Activated T-cell treated with anti-CD3 and anti-CD28 coated beads, Interleukin-2, amount 50 U/mL, for 72 hours (primary cell): ENCODE measurements around the gene ACTA1. TPM values are rescaled to one million over a fixed set of nuclear protein-coding genes. Genes with fewer than 3 reads are reported as not detected.

Experiments
- ATAC-seq, 2 donors: fragments of 150-1000 bp; cut with Tn5 transposase; replicated peaks in 1 of 2; 2 replicates each; pipeline ENCODE4 v1.10.0; 2021; ENCODE audit warnings: moderate library complexity in 2 of 2, mild to moderate bottlenecking in 1 of 2
- DNase-seq, 2 donors: peaks; one replicate each; pipeline ENCODE4 v3.0.0; 2021 to 2022; ENCODE audit warnings: mixed read lengths in 1 of 2
- H3K27ac Mint-ChIP-seq: one replicate; pipeline ENCODE4 v1.8.0; 2022; ENCODE audit warnings: mild to moderate bottlenecking, moderate library complexity, mixed read lengths
- H3K27me3 Mint-ChIP-seq: one replicate; pipeline ENCODE4 v1.8.0; 2022; ENCODE audit warnings: low read depth, mixed read lengths
- H3K36me3 Mint-ChIP-seq, 2 donors: one replicate each; pipeline ENCODE4 v1.8.0; 2022; ENCODE audit warnings: mixed read lengths in 2 of 2, mild to moderate bottlenecking in 1 of 2; ENCODE audit not compliant: insufficient read depth in 2 of 2
- H3K4me1 Mint-ChIP-seq: one replicate; pipeline ENCODE4 v1.8.0; 2022; ENCODE audit warnings: low read depth, mixed read lengths
- H3K4me3 Mint-ChIP-seq, 2 donors: one replicate each; pipeline ENCODE4 v1.8.0; 2022; ENCODE audit warnings: mild to moderate bottlenecking in 2 of 2, mixed read lengths in 2 of 2, moderate library complexity in 2 of 2
- H3K9me3 Mint-ChIP-seq, 2 donors: one replicate each; pipeline ENCODE4 v1.8.0; 2022; ENCODE audit warnings: mixed read lengths in 2 of 2
- total RNA-seq, 2 donors: library from RNA; stranded (reverse); gene quantifications; one replicate each; pipeline ENCODE4 v1.2.3, GENCODE V29; 2022

The ACTA1 gene
- total RNA-seq, 2 donors from 2014 or later = not detected

DNA sequence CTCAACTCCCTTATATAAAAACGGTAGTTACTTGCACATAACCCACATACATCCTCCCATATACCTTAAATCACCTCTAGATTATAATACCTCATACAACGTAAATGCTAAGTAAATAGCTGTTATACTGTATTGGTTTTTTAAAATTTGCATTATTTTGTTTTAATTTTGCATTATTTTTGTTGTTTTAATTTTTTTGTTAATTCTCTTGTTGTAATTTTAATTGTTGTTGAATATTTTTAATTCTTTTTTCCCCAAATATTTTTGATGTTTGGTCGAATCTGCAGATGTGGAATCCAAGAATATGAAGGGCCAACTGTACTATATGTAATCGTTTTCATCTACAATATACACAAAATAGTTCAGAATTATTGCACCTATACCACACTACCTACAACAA is 23.5 kb upstream of the ACTA1 start:
- Mint-ChIP-seq H3K4me1 (no peaks in the 10 kb centered on the region), H3K27ac (no peak overlapping the region), H3K9me3 (no peaks in the 10 kb centered on the region), H3K36me3 (peaks cover 8 to 21% of the 10 kb centered on the region in 2 donors), H3K27me3 (no peaks in the 10 kb centered on the region), H3K4me3 (no peak overlapping the region)
- no peak for ATAC-seq
- no peak for DNase-seq

DNA sequence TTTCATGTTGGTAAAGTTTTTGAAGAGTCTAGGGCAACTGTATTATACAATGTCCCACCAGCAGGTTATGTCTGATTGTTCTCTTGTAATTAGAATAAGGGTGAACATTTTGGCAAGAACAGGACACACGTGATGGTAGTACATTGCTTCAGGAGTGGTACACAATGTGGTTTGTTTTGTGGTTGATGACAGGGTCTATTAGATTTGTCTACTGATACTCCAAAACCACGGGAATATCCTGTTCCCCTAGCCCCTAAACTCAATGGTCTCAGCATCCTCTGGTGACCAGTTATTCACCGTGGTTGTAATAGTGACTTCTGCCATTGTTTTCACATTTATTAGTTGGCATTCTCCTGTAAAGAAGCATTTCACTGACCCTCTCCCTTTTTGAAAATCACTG is 22.1 kb upstream of the ACTA1 start:
- Mint-ChIP-seq H3K9me3 (no peaks in the 10 kb centered on the region), H3K27ac (no peak overlapping the region), H3K27me3 (no peaks in the 10 kb centered on the region), H3K4me3 (no peak overlapping the region), H3K36me3 (peaks cover 8 to 24% of the 10 kb centered on the region in 2 donors), H3K4me1 (no peaks in the 10 kb centered on the region)
- ATAC-seq (no peak), DNase-seq (no peak)

DNA sequence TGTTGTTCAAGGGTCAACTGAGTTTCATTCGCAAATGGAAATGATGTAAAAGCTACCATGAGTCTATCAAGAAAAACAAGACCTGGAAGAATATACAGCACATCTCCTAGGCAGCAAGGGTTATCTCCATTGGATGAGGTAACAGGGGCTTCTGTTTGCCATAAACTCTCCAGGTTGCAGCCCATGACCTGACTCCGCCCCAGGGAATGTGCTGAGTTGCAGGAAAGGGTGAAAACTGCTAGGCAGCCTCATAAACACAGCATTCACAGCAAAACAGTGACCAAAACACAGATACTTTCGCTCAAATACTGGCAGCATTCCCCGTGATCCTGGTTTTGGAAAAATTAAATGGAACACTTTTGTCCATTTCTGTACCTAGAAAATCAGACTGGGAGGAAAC is 20.2 kb upstream of the ACTA1 start:
- Mint-ChIP-seq H3K4me3 (no peak overlapping the region), H3K36me3 (peaks cover 0 to 21% of the 10 kb centered on the region in 2 donors), H3K9me3 (no peaks in the 10 kb centered on the region), H3K27me3 (no peaks in the 10 kb centered on the region), H3K4me1 (no peaks in the 10 kb centered on the region), H3K27ac (no peak overlapping the region)
- ATAC-seq (no peak), DNase-seq (no peak)

DNA sequence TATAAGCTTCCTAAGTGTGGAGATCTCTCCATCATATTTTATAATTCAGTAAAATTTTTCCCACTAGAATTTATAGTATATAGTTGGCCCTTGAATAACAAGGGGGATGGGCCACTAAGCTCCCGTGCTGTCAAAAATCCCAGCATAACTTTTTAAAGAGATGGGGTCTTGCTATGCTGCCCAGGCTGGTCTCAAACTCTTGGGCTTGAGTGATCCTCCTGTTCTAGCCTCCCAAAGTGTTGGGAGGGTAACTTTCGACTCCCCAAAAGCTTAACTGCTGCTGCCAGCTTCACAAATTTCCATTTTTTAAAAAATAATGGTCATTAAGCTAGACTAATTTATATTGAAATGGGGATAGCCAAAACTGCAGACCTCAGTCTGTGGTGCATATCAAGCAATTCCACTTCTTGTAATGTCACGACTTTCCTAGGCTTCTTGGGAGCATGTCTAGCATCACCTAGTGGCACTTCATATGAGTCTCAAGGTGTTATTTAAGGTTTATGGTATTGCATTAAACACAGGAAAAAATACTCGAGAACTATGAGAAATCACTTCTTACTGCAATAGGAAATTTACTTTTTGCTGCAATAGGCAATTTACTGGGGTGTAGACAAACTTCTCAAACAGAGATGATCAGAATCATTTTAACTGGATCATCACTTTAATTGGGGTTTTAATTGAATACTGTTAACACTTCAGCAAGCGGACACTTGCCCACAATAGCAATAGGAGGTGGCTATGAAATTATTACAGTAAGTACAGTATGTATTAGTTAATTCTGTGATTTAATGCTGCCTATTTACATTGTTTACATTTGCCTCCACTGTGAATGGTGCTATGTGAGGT is 19.3 kb upstream of the ACTA1 start:
- no peak overlapping the region for H3K4me3 Mint-ChIP-seq
- H3K27ac Mint-ChIP-seq = no peak overlapping the region
- ATAC-seq (no peak), DNase-seq (no peak)
- no peaks in the 10 kb centered on the region for H3K27me3 Mint-ChIP-seq
- peaks cover 0 to 19% of the 10 kb centered on the region in 2 donors for H3K36me3 Mint-ChIP-seq
- no peaks in the 10 kb centered on the region for H3K9me3 Mint-ChIP-seq
- H3K4me1 Mint-ChIP-seq = no peaks in the 10 kb centered on the region

DNA sequence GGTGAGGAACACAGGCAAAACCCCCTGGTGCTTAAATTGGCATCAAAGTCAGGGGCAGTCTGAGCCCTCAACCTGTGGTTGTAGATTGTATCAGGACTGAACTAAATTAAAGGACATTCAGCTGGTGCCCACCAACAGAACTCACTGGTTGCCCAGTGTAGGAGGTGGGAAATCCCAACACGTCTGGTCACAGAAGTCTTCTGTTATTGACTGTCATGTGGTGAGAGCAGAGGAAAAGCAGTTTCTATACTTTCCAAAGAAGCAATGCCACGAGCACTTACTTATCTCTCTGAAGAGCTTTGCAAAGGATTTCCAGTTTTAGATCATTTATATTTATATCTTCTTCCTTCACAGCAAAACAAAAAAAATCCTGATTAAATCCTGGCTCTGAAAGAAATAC is 15.0 kb upstream of the ACTA1 start:
- DNase-seq (no peak), ATAC-seq (no peak)
- no peak overlapping the region for H3K4me3 Mint-ChIP-seq
- H3K9me3 Mint-ChIP-seq = no peaks in the 10 kb centered on the region
- H3K27ac Mint-ChIP-seq = no peak overlapping the region
- peaks cover 0 to 19% of the 10 kb centered on the region in 2 donors for H3K36me3 Mint-ChIP-seq
- H3K4me1 Mint-ChIP-seq = no peaks in the 10 kb centered on the region
- no peaks in the 10 kb centered on the region for H3K27me3 Mint-ChIP-seq

DNA sequence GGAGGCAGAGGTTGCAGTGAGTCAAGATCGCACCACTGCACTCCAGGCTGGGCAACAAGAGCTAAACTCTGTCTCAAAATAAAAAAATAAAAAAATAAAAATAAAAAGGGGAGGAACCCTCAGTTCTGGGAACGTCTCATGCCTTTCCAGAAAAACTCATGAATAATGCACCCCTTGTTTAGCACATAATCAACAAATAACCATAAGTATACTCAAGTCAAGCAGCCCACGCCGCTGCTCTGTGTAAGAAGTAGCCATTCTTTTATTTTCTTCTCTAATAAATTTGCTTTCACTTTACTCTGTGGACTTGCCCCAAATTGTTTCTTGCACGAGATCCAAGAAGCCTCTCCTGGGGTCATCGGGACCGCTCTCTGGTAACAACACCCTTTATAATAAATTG is 14.5 kb upstream of the ACTA1 start:
- H3K27ac Mint-ChIP-seq = no peak overlapping the region
- no peaks in the 10 kb centered on the region for H3K27me3 Mint-ChIP-seq
- H3K4me1 Mint-ChIP-seq = no peaks in the 10 kb centered on the region
- no peak overlapping the region for H3K4me3 Mint-ChIP-seq
- ATAC-seq = no peak
- H3K9me3 Mint-ChIP-seq = no peaks in the 10 kb centered on the region
- H3K36me3 Mint-ChIP-seq = peaks cover 0 to 19% of the 10 kb centered on the region in 2 donors
- no peak for DNase-seq

DNA sequence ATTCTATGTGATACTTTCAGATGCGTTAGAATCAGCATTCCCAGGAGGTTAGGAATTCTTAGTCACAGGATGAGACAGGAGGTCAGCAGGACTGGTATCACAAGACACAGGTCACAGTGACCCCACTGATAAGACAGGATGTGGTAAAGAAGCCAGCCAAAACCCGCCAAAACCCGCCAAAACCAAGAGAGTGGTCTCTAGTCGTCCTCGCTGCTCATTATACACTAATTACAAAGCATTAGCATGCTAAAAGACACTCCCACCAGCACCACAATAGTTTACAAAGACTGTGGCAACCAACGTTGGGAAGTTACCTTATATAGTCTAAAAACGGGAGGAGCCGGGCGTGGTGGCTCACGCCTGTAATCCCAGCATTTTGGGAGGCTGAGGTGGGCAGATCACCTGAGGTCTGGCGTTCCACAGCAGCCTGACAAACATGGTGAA is 13.9 kb upstream of the ACTA1 start:
- no peaks in the 10 kb centered on the region for H3K27me3 Mint-ChIP-seq
- peaks cover 0 to 19% of the 10 kb centered on the region in 2 donors for H3K36me3 Mint-ChIP-seq
- H3K9me3 Mint-ChIP-seq = no peaks in the 10 kb centered on the region
- DNase-seq (no peak), ATAC-seq (no peak)
- H3K4me1 Mint-ChIP-seq = no peaks in the 10 kb centered on the region
- no peak overlapping the region for H3K4me3 Mint-ChIP-seq
- H3K27ac Mint-ChIP-seq = no peak overlapping the region

DNA sequence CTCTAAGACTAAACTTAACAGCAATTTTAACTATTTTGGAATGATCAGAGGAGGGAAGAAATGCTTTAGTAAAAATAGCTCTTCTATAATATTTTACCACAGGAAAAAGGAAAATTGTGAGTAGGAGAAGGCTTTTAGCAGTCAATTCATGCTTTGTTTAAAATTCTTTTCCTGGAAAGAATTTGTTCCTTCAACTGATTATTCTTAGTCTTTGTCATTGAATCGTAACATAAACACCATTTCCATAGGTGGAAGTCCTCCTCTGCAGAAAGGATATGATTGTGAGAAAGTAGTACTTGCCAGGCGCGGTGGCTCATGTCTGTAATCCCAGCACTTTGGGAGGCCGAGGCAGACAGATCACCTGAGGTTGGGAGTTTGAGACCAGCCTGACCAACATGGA is 11.9 kb upstream of the ACTA1 start:
- H3K27ac Mint-ChIP-seq = no peak overlapping the region
- DNase-seq (no peak), ATAC-seq (no peak)
- peaks cover 12% of the 10 kb centered on the region for H3K4me1 Mint-ChIP-seq
- no peaks in the 10 kb centered on the region for H3K9me3 Mint-ChIP-seq
- no peak overlapping the region for H3K4me3 Mint-ChIP-seq
- no peaks in the 10 kb centered on the region for H3K27me3 Mint-ChIP-seq
- H3K36me3 Mint-ChIP-seq = peaks cover under 1 to 10% of the 10 kb centered on the region in 2 donors

DNA sequence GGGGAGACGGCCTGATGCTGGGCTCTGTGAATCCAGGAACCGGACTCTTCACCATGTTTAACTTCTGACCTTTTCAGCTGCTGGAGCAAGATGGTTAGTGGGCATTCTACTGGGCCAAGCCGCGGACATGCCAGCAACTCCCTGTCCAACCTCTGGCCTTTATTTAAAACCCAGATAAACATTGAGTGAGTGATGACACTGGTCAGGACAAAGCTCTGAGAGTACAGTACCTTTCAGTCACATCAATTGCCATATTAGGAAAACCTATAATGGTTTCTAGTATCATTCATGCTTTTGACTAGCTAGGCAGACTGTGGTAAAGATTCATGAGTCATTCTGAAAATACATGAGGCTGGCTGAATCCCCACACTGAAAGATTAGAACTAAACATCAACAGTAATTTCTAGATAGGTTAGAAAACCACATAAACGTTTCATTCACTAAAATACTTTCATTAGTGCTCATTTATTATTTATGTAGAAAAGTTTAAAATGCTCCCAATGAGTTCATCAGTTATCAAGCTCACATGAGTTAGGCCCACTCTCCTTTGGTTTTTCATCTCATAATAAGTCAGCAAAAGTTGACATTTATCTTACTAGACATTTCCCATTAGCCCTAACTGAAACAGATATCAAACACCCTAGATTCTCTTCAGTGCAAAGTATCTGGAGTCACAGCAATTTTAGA is 7.1 kb upstream of the ACTA1 start:
- peaks cover 3 to 20% of the 10 kb centered on the region in 2 donors for H3K36me3 Mint-ChIP-seq
- DNase-seq = peak; percentile 22 to 34
- H3K4me1 Mint-ChIP-seq = peaks cover 36% of the 10 kb centered on the region
- peak overlapping the region; percentile 29 to 59 for H3K4me3 Mint-ChIP-seq
- no peaks in the 10 kb centered on the region for H3K9me3 Mint-ChIP-seq
- ATAC-seq = peak; percentile 94 to 96
- peaks cover 28% of the 10 kb centered on the region for H3K27me3 Mint-ChIP-seq
- H3K27ac Mint-ChIP-seq = no peak overlapping the region

DNA sequence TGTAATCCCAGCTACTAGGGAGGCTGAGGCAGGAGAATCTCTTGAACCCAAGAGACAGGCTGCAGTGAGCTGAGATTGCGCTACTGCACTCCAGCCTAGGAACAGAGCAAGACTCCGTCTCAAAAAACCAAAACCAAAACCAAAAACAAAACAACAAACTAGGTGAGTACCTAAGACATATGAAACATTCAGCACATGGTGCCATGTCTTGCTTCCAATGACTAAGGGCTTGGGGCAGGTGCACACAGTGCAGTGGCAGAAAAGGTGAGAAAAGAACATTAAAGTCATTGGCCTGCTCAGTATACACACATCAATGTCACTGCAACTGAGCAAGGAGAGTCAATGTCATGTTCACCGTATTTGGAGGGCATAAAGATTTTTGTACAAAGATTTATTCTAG is 4.1 kb upstream of the ACTA1 start:
- no peaks in the 10 kb centered on the region for H3K9me3 Mint-ChIP-seq
- no peak overlapping the region for H3K4me3 Mint-ChIP-seq
- H3K27me3 Mint-ChIP-seq = peaks cover 51% of the 10 kb centered on the region
- ATAC-seq (no peak), DNase-seq (no peak)
- peaks cover 3 to 17% of the 10 kb centered on the region in 2 donors for H3K36me3 Mint-ChIP-seq
- H3K4me1 Mint-ChIP-seq = peaks cover 43% of the 10 kb centered on the region
- H3K27ac Mint-ChIP-seq = no peak overlapping the region

DNA sequence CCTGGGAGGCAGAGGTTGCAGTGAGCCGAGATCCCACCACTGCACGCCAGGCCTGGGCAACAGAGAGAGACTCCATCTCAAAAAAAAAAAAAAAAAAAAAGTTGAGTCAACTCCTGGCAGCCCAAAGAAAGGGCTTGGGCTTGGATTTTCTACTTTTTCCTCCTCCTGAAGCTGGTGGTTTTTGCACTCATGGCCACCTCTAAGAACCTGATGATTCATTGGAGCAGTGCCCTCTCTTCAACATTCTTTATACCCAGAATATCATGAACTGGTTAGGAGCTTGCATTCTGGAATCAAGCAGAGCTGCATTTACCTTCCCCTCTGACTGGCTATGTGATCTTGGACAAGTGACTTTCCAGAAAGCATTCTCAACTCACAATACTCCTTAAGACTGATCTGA is 3.5 kb upstream of the ACTA1 start:
- no peak for ATAC-seq
- Mint-ChIP-seq H3K9me3 (no peaks in the 10 kb centered on the region), H3K36me3 (peaks cover 3 to 17% of the 10 kb centered on the region in 2 donors), H3K4me1 (peaks cover 44% of the 10 kb centered on the region), H3K27me3 (peaks cover 57% of the 10 kb centered on the region), H3K4me3 (no peak overlapping the region), H3K27ac (no peak overlapping the region)
- no peak for DNase-seq

DNA sequence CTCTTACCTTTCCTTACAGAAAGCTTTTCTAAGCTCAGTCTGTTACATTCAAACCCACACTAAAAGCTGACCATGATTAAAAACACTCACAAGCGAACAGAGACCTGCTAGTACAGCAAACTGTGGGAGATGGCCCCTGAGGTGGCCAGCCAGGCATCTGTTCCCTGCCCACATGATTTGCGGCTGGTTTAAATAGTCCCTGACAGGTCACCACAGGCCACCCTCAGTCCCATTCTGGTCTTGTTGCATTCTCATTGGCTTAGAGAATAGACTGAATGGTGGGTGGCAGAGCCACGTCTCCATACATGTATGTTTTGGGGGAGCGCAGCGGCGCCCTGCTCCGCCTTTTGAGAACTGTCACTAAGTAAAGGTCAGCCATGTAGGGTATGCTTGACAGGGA is 2.3 kb upstream of the ACTA1 start:
- no peaks in the 10 kb centered on the region for H3K9me3 Mint-ChIP-seq
- H3K27me3 Mint-ChIP-seq = peaks cover 70% of the 10 kb centered on the region
- H3K4me3 Mint-ChIP-seq = no peak overlapping the region
- peaks cover 5 to 19% of the 10 kb centered on the region in 2 donors for H3K36me3 Mint-ChIP-seq
- DNase-seq (no peak), ATAC-seq (no peak)
- no peak overlapping the region for H3K27ac Mint-ChIP-seq
- H3K4me1 Mint-ChIP-seq = peaks cover 41% of the 10 kb centered on the region

DNA sequence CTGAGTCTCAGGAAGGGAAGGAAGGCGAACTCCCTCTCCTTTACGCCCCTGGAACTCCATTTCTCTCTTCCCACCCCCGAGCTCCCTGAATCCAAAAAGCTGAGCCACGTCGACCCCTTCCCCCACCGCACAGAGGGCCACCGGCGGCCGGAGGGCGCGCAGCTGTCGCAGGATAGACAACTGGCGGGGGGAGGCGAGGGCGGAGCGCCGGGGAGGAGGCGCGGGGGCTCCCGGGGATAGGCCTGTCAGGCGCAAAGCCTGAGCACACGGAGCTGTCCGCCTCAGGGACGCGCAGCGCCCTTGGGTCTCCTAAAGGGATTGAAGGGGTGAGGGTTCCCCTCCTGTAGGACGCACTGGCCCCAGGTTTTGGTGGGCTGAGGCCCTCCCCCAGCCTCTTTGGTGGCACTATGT is 752 bp upstream of the ACTA1 start:
- H3K4me3 Mint-ChIP-seq = no peak overlapping the region
- DNase-seq = no peak
- peaks cover 33% of the 10 kb centered on the region for H3K4me1 Mint-ChIP-seq
- peaks cover 3 to 13% of the 10 kb centered on the region in 2 donors for H3K36me3 Mint-ChIP-seq
- peak in 1 of 2 donors; percentile 9 for ATAC-seq
- no peaks in the 10 kb centered on the region for H3K9me3 Mint-ChIP-seq
- no peak overlapping the region for H3K27ac Mint-ChIP-seq
- peaks cover 84% of the 10 kb centered on the region for H3K27me3 Mint-ChIP-seq
